Natural killer cell treated with Interleukin-12 subunit alpha and Interleukin-12 subunit beta and Interleukin-15 and Interleukin-18, amount 100 ng/mL, for 72 hours (primary cell): Measurements from ENCODE around the gene RALGAPB. TPM values are rescaled to one million over a fixed set of nuclear protein-coding genes. Genes with fewer than 3 reads are reported as not detected.
"Not testable (repeated sequence)": the region's sequence is repeated elsewhere in the genome, so short reads cannot be mapped to it uniquely, and the experiment has no call there.

Experiments
- ATAC-seq, 2 donors: fragments of 150-1000 bp; cut with Tn5 transposase in 1 of 2; sonication (Bioruptor Pico), chemical (Tn5 transposase) in 1 of 2; 2 replicates each; pipeline ENCODE4 v1.10.0; 2021
- DNase-seq: peaks from one replicate; pipeline ENCODE4 v3.0.0; 2022; ENCODE audit warnings: low spot score
- H3K27ac Mint-ChIP-seq, 2 donors: 1 replicate in 1 of 2; 2 replicates in 1 of 2; pipeline ENCODE4 v1.8.0; 2022; ENCODE audit warnings: mixed read lengths in 2 of 2, mild to moderate bottlenecking in 1 of 2, moderate library complexity in 1 of 2
- H3K27me3 Mint-ChIP-seq, 2 donors: 1 replicate in 1 of 2; 2 replicates in 1 of 2; pipeline ENCODE4 v1.8.0; 2022; ENCODE audit warnings: mixed read lengths in 2 of 2
- H3K36me3 Mint-ChIP-seq: one replicate; pipeline ENCODE4 v1.8.0; 2022; ENCODE audit warnings: mixed read lengths
- H3K4me1 Mint-ChIP-seq, 2 donors: 1 replicate in 1 of 2; 2 replicates in 1 of 2; pipeline ENCODE4 v1.8.0; 2022; ENCODE audit warnings: low read depth in 2 of 2, mixed read lengths in 2 of 2, mild to moderate bottlenecking in 1 of 2
- H3K4me3 Mint-ChIP-seq: one replicate; pipeline ENCODE4 v1.8.0; 2022; ENCODE audit warnings: mixed read lengths
- H3K9me3 Mint-ChIP-seq: 2 replicates; pipeline ENCODE4 v1.8.0; 2022; ENCODE audit warnings: mixed read lengths
- total RNA-seq, 2 donors: library from RNA; stranded (reverse); gene quantifications; one replicate each; pipeline ENCODE4 v1.2.3, GENCODE V29; 2022

RALGAPB gene
- 10 to 100 TPM; 37.7 to 41.4 TPM for total RNA-seq

DNA sequence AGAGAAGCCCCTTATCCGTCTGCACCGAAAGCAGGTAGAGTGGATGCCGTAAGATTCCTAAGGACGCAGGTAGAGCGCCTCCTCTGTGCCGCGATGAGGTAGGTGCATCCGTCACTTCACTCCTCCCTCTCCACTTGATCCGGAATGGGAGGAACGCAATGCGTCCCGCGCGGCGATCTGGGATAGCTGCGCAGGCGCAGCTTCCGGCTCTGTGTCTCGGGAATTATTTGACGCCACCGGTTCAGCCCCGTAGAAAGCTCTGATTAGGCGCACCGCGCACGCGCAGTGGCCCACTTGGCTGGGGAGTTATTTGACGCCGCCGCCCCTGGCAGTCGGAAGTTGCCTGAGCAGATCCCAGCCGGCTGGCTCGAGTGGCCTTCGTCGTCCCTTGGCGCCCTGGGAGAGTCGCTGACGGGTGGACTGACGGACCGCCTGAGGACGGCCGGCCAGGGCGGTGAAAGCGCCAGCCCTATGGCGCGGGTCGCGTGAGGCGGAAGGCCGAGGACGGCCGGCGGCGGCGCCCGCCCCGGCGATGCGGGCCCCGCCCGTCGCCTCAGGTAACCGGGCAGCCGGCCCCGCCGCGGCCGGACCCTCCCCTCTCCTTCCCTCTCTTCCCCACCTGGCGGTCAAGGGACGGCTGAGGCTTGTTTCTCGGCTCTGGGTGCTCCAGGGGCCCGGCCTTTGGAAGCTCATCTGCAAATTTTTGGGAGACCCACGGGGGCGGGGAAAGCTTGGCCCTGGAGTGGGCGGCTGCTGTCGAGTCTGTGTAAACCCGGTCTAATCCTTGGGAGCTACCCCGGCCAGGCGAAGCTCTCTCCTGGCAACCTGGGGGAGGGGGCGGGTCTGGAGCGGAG, at the start of gene RALGAPB:
RALGAPB (plus strand) TSS at position 331 of the 854 bp plus-strand sequence. CDS start 15,590 bp downstream, outside the sequence.
- Mint-ChIP-seq H3K4me1 (peaks cover 36 to 40% of the 10 kb centered on the region in 2 donors), H3K9me3 (no peaks in the 10 kb centered on the region), H3K27me3 (no peaks in the 10 kb centered on the region), H3K27ac (peak within 1 kb of the TSS; percentile 82 to 91), H3K36me3 (no peaks in the 10 kb centered on the region), H3K4me3 (peak within 1 kb of the TSS; percentile 97)
- ATAC-seq: peak; percentile 94 to 95
- peak; percentile 98 for DNase-seq

DNA sequence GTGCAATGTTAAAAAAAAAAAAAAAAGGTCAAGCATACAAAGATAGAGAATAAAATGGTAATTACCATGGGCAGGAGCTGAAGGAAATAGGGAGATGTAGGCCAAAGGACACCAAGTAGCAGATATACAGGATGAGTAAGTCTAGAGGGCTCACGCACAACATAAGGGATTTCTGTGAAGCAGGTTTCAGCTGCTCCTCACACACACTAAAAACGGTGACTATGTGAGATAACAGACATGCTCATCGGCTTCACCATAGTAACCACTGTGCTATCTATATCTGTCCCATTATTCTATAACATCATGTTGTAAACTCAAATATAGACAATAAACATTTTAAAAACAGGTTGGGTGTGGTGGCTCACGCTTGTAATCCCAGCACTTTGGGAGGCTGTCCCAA, 49.1 kb upstream of the RALGAPB start:
- Mint-ChIP-seq H3K4me3 (no peak overlapping the region), H3K27ac (no peak overlapping the region), H3K9me3 (no peaks in the 10 kb centered on the region), H3K4me1 (peaks cover 21 to 37% of the 10 kb centered on the region in 2 donors), H3K27me3 (no peaks in the 10 kb centered on the region), H3K36me3 (peaks cover 36% of the 10 kb centered on the region)
- ATAC-seq (no peak), DNase-seq (no peak)

DNA sequence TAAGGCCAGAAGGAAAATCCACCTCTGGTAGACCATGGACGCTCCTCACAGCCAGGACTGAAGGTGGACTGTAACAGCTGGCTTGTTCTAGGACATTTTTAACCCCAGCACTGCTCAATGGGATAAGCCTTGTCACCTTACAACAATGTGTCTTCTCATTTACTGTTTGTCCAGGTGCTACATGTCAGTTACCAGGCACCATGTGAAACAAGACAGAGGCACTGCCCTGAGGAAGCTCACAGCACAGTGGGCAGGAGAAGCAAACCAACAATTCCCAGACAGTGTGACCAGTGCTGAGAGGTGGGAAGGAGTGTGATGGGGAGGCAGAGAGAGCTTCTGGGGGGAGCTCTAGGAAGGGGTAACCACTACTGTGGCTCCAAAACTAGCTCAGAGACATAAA, 48.2 kb upstream of the RALGAPB start:
- peaks cover 27 to 41% of the 10 kb centered on the region in 2 donors for H3K4me1 Mint-ChIP-seq
- no peak for ATAC-seq
- peak overlapping the region in 1 of 2 donors; percentile 18 for H3K27ac Mint-ChIP-seq

DNA sequence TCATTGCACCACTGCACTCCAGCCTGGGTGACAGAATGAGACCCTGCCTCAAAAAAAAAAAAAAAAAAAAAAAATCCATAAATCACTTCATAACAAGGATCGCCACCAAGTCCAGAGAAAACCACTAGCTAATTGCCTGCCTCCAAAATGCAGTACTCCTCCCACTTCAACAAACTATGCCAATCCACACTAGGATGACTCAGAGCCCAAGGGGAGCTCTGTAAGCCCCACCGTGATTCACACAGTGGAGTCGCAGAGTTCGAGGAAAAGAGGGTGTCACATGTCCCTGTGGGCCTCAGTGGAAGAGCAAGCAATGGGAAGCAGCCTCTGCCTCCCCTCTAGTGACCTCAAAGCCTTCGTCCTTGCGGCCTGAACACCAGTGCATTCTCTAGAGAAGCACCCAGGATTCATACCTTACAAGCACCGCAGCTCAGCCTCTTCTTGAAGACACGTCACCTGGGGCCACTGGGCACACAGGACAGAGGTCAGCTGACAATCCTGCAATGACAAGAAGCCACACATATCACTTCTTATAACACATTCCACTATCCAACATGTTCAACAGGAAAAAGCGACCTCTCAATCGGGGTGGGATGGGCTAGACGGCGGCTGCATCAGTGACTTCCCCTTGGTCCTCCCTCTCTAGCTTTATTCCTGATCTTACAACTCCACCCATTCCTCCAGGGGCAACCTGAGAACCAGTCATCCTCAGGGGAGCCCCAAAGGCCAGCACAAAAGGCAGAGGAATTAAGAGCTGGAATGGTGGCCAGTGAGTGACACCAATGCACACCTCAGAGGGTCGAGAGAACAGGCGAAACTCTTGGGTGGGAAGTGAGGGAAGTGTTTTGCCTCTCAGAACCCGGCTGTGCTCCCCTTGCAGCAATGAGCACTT, 46.4 kb upstream of the RALGAPB start:
- DNase-seq: no peak
- H3K9me3 Mint-ChIP-seq: no peaks in the 10 kb centered on the region
- H3K27ac Mint-ChIP-seq: peak overlapping the region in 1 of 2 donors; percentile 32
- H3K4me1 Mint-ChIP-seq: peaks cover 36 to 47% of the 10 kb centered on the region in 2 donors
- H3K36me3 Mint-ChIP-seq: peaks cover 38% of the 10 kb centered on the region
- ATAC-seq: peak in 1 of 2 donors; percentile 53
- H3K4me3 Mint-ChIP-seq: no peak overlapping the region
- no peaks in the 10 kb centered on the region for H3K27me3 Mint-ChIP-seq

More for the DNA sequence above, 48.2 kb upstream of the RALGAPB start:
- Mint-ChIP-seq H3K9me3 (no peaks in the 10 kb centered on the region), H3K36me3 (peaks cover 41% of the 10 kb centered on the region), H3K27me3 (no peaks in the 10 kb centered on the region), H3K4me3 (no peak overlapping the region)
- DNase-seq: no peak

DNA sequence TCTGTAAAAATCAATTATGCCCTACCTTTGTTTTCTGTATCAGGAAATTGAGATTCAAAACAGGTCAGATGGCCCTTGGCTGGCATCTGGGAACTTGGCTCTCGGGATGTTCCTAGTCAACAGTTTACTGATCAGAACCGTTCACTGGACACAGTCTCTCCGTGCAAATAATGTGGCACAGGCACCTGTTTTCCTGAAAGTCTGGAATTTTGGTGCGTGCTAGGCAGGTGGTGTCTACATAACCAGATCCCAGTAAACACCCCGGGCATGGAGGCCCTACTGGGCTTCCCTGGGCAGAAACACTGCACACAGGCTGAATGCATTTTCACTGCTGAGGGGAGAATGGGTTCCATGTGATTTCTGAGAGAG, 45.0 kb upstream of the RALGAPB start:
- H3K27ac Mint-ChIP-seq: peak overlapping the region in 1 of 2 donors; percentile 32
- no peaks in the 10 kb centered on the region for H3K27me3 Mint-ChIP-seq
- H3K4me1 Mint-ChIP-seq: peaks cover 48 to 50% of the 10 kb centered on the region in 2 donors
- no peak for ATAC-seq
- H3K9me3 Mint-ChIP-seq: no peaks in the 10 kb centered on the region
- no peak for DNase-seq
- no peak overlapping the region for H3K4me3 Mint-ChIP-seq
- H3K36me3 Mint-ChIP-seq: peaks cover 33% of the 10 kb centered on the region

DNA sequence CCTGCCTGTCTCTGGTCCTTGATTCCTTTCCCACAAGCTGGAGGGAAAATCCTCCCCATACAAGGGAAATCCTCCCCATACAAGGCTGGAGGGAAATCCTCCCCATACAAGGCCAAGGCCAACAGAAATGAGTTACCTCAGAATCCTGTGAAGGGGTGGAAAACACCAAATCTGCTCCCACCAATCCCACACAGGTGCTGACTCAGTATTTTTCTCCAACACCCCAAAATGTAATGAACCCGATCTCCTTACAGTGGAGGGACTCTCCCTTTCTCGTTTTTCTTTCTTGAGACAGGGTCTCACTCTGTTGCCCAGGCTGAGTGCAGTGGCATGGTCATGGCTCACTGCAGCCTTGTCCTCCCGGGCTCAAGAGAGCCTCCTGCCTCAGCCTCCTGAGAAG, 43.8 kb upstream of the RALGAPB start:
- Mint-ChIP-seq H3K27ac (peak overlapping the region; percentile 54 to 73), H3K27me3 (no peaks in the 10 kb centered on the region), H3K4me3 (no peak overlapping the region), H3K9me3 (no peaks in the 10 kb centered on the region), H3K4me1 (peaks cover 48 to 54% of the 10 kb centered on the region in 2 donors), H3K36me3 (peaks cover 29% of the 10 kb centered on the region)
- ATAC-seq: no peak
- no peak for DNase-seq

DNA sequence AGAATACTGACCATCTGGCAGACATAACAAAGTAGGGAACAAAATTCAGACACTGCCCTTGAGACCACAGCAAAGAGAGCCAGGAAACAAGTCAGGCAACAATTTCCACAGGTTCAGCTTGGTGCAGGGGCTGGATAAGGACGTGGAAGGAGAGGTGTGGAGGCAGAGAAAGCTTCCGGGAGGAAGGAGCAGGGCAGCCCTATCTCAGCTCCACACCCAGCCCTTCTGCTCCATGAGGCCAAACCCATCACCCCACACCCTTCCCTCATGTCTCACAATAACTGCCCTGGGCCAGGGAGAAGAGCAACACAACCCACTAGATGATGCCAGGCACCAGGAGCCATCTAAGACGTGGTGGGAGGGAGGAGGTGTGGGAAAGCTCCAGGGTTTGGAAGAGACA, 43.3 kb upstream of the RALGAPB start:
- Mint-ChIP-seq H3K4me1 (peaks cover 53 to 59% of the 10 kb centered on the region in 2 donors), H3K4me3 (no peak overlapping the region), H3K36me3 (peaks cover 34% of the 10 kb centered on the region), H3K27ac (peak overlapping the region; percentile 54 to 73), H3K27me3 (no peaks in the 10 kb centered on the region), H3K9me3 (no peaks in the 10 kb centered on the region)
- no peak for ATAC-seq
- no peak for DNase-seq

DNA sequence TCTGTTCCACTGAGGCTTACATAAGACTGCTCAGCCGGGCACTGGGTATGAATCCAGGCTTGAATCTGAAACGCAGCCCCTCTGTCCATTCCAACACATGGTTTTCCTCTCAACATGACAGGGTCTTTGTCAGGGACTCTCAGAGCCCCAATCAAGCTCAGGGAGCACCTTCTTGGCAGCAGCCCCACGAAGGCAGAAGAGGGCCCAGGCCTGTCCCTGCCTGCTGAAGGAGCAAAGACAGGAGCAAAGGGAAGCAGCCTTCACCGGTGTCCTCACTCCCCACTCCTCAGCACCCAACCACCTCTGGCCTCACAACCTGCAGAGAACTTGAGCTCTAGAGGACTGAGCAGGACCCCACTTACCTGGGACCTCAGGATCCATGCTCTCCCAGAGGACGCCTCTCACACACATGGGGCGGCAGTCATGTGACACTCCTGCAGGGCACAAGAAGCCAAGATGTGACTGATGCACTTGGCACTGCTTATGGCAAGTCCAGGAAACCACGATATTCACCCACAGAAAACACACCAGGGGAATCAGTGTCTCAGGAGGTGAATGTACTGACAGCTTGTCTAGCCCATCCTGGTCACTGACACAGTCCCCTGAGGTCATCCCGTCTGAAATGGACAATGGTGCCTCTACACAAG, 41.8 kb upstream of the RALGAPB start:
- peak overlapping the region in 1 of 2 donors; percentile 47 for H3K27ac Mint-ChIP-seq

DNA sequence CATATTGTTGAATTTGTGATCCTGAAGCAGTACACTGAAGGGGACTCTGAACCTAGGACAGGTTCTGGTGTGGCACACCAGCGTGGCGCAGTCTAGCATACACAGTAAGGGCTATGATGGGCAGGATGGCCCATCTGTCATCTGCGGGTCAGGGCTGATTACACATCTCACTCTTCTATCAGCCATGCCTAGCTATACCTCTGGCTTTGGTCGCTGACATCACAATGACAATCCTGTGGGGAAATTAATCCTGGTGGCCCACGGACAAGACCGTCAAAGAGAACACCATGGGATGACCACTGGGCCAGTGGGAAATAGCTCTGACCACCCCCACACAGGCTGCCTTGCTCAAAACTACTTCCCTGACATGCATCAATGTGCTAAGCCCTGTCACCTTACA, 40.4 kb upstream of the RALGAPB start:
- Mint-ChIP-seq H3K27me3 (no peaks in the 10 kb centered on the region), H3K9me3 (no peaks in the 10 kb centered on the region), H3K36me3 (peaks cover 28% of the 10 kb centered on the region), H3K4me1 (peaks cover 41 to 42% of the 10 kb centered on the region in 2 donors), H3K27ac (peak overlapping the region in 1 of 2 donors; percentile 47), H3K4me3 (peak overlapping the region; percentile 95)
- ATAC-seq: no peak
- DNase-seq: no peak

More for the DNA sequence above, 41.8 kb upstream of the RALGAPB start:
- DNase-seq (no peak), ATAC-seq (no peak)
- Mint-ChIP-seq H3K9me3 (no peaks in the 10 kb centered on the region), H3K36me3 (peaks cover 36% of the 10 kb centered on the region), H3K27me3 (no peaks in the 10 kb centered on the region), H3K4me1 (peaks cover 51 to 54% of the 10 kb centered on the region in 2 donors), H3K4me3 (peak overlapping the region; percentile 95)

DNA sequence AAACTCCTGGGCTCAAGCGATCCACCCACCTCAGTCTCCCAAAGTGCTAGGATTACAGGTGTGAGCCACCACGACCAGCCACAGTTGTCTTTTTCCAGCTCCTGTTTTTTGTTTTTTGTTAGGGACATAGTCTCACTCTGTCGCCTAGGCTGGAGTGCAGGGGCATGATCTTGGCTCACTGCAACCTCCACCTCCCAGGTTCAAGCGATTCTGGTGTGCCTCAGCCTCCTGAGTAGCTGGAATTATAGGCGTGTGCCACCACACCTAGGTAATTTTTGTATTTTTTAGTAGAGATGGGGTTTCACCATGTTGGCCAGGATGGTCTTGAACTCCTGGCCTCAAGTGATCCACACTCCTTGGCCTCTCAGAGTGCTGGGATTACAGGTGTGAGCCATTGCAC, 39.8 kb upstream of the RALGAPB start:
- not testable (repeated sequence) for DNase-seq, ATAC-seq, H3K9me3 Mint-ChIP-seq, H3K27me3 Mint-ChIP-seq
- peaks cover 41 to 42% of the 10 kb centered on the region in 2 donors for H3K4me1 Mint-ChIP-seq
- peaks cover 28% of the 10 kb centered on the region for H3K36me3 Mint-ChIP-seq
- peak overlapping the region in 1 of 2 donors; percentile 94 for H3K27ac Mint-ChIP-seq
- H3K4me3 Mint-ChIP-seq: peak overlapping the region; percentile 95

DNA sequence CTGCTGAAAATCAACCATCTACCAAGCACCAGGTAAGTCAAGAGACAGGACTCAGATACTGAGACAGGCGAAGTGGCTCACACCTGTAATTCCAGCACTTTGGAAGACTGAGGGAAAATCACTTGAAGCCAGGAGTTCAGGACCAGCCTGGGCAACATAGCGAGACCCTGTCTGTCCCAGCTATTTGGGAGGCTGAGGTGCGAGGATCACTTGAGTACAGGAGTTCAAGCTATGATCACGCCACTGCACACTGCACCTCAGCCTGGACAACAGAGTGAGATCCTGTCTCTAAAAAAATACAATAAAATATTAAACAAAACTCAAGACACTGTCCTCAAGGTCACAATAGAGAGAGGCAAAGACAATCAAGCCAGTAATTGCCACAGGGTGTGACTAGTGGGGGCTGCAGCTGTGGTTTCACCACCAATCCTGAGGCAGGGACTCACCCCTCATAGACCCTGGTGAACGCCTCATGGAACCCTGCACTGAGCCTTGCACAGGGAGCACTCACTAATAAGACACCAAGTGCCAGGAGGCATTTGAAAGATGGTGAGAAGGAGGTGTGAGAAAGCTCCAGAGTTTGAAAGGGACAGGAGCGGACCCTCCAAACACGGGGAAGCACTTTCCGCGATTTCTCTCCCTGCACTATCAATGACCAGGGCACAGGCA, 39.2 kb upstream of the RALGAPB start:
- Mint-ChIP-seq H3K4me3 (peak overlapping the region; percentile 95), H3K4me1 (peaks cover 38 to 41% of the 10 kb centered on the region in 2 donors), H3K27ac (peak overlapping the region; percentile 92 to 94), H3K36me3 (peaks cover 28% of the 10 kb centered on the region), H3K9me3 (no peaks in the 10 kb centered on the region), H3K27me3 (peaks cover 1% of the 10 kb centered on the region in 2 donors)
- ATAC-seq (no peak), DNase-seq (no peak)

DNA sequence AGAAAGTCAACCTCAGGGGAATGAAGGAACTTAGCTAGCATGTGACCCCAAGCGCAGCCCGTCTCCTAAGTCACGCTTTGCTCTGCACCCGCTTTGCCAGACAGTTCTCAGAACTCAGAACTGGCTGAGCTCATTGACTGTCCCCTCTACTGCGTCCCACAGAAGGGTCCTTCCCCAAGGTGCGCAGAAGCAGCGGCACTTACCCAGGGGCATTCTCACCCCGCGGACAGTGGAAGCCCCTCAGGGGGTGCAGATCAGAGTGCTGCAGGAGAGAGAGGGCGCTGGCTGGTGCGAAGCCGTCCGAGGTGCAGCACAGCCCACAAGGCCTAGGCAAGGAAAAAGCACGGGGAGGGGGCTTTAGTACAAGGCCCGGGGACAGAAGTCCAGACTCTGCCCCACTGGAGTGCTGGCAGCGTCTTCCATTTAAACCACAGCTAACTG, 38.3 kb upstream of the RALGAPB start:
- Mint-ChIP-seq H3K4me3 (peak overlapping the region; percentile 95), H3K27ac (peak overlapping the region; percentile 92 to 94), H3K4me1 (peaks cover 32 to 35% of the 10 kb centered on the region in 2 donors), H3K36me3 (peaks cover 23% of the 10 kb centered on the region), H3K9me3 (no peaks in the 10 kb centered on the region), H3K27me3 (peaks cover 4 to 10% of the 10 kb centered on the region in 2 donors)
- no peak for DNase-seq
- ATAC-seq: peak; percentile 5 to 41
